H1 (cell line): ENCODE data around the gene ENPP3. TPM values are rescaled to one million over a fixed set of nuclear protein-coding genes. Genes with fewer than 3 reads are reported as not detected.

Experiments used
- CTCF ChIA-PET: fragments of 300-600 bp; sonication (Branson Sonifier 250); formaldehyde crosslinking; loops from one replicate; lab custom pipeline; 2021; ENCODE audit not compliant: partially characterized antibody; lab: Charles Lee
- POLR2A ChIA-PET: fragments of 300-600 bp; sonication (Branson Sonifier 250); formaldehyde crosslinking; loops from one replicate; lab custom pipeline; 2021; ENCODE audit warnings: inconsistent platforms; ENCODE audit not compliant: partially characterized antibody; lab: Charles Lee
- DNase-seq, 2 experiments: peaks; one replicate each; pipeline versions ENCODE4 v3.0.0 to v3.0.0-alpha.2; 2010 to 2022; ENCODE audit warnings: low spot score in 2 of 2, low read depth in 1 of 2, mixed read lengths in 1 of 2
- FAIRE-seq: peaks from 2 replicates; lab custom pipeline; 2011; peaks lifted over from hg19 to GRCh38; lab: Jason Lieb, UNC
- H2AFZ ChIP-seq: 2 replicates; pipeline ENCODE4 v1.8.1; 2012; ENCODE audit warnings: low read length, inconsistent platforms
- H2AK5ac ChIP-seq: 2 replicates; pipeline ENCODE4 v1.6.1; 2013; ENCODE audit warnings: low read depth, low read length
- H2BK120ac ChIP-seq: replicated peaks from 2 replicates; pipeline ENCODE3; 2013; ENCODE audit warnings: low read depth, low read length, inconsistent platforms
- H2BK12ac ChIP-seq: 2 replicates; pipeline ENCODE4 v1.6.1; 2013; ENCODE audit warnings: low read depth, low read length
- H2BK15ac ChIP-seq: 2 replicates; pipeline ENCODE4 v1.6.1; 2013; ENCODE audit warnings: low read length
- H2BK20ac ChIP-seq: 2 replicates; pipeline ENCODE4 v1.6.1; 2013; ENCODE audit warnings: low read length
- H2BK5ac ChIP-seq: 2 replicates; pipeline ENCODE4 v1.6.1; 2013; ENCODE audit warnings: low read depth, low read length
- H3K14ac ChIP-seq: 2 replicates; pipeline ENCODE4 v1.6.1; 2013; ENCODE audit warnings: inconsistent platforms; ENCODE audit not compliant: insufficient read length
- H3K18ac ChIP-seq: 2 replicates; pipeline ENCODE4 v1.6.1; 2013; ENCODE audit warnings: low read length; ENCODE audit errors: extremely low read depth
- H3K23ac ChIP-seq: 2 replicates; pipeline ENCODE4 v1.6.1; 2013; ENCODE audit warnings: inconsistent platforms; ENCODE audit not compliant: insufficient read length
- H3K23me2 ChIP-seq: 2 replicates; pipeline ENCODE4 v1.6.1; 2013; ENCODE audit warnings: low read depth, low read length
- H3K27ac ChIP-seq: 2 replicates; pipeline ENCODE4 v1.6.1; 2011; ENCODE audit warnings: low read depth, low read length, inconsistent platforms
- H3K27me3 ChIP-seq, 4 experiments: replicated peaks in 1 of 4; 1 replicate in 1 of 4; 2 replicates in 3 of 4; pipeline versions ENCODE4 v1.6.1 to v1.8.1; 2011 to 2013; ENCODE audit warnings: low read length in 3 of 4, mild to moderate bottlenecking in 3 of 4, inconsistent platforms in 2 of 4, mixed read lengths in 2 of 4, moderate library complexity in 1 of 4; ENCODE audit not compliant: control insufficient read depth in 3 of 4, insufficient read depth in 3 of 4; ENCODE audit errors: extremely low read depth in 1 of 4
- H3K36me3 ChIP-seq, 4 experiments: 2 replicates each; pipeline versions ENCODE4 v1.6.1 to v1.8.1; 2011 to 2013; ENCODE audit warnings: mild to moderate bottlenecking in 4 of 4, low read length in 3 of 4, moderate library complexity in 2 of 4, control low read depth in 1 of 4, inconsistent platforms in 1 of 4; ENCODE audit not compliant: insufficient read depth in 4 of 4, control insufficient read depth in 2 of 4
- H3K4ac ChIP-seq: replicated peaks from 2 replicates; pipeline ENCODE3; 2013; ENCODE audit warnings: low read length, low read depth, mixed read lengths, inconsistent platforms; ENCODE audit not compliant: insufficient read length
- H3K4me1 ChIP-seq, 4 experiments: replicated peaks in 1 of 4; 1 replicate in 1 of 4; 2 replicates in 3 of 4; pipeline versions ENCODE4 v1.6.1 to v1.8.1; 2011 to 2013; ENCODE audit warnings: low read length in 3 of 4, inconsistent platforms in 2 of 4, mixed read lengths in 1 of 4; ENCODE audit not compliant: insufficient read depth in 4 of 4, control insufficient read depth in 3 of 4
- H3K4me2 ChIP-seq, 2 experiments: 2 replicates each; pipeline versions ENCODE4 v1.6.1 to v1.8.1; 2011 to 2013; ENCODE audit warnings: low read depth in 2 of 2, low read length in 2 of 2, control low read depth in 1 of 2, inconsistent platforms in 1 of 2, mild to moderate bottlenecking in 1 of 2; ENCODE audit not compliant: insufficient read depth in 1 of 2
- H3K4me3 ChIP-seq, 4 experiments: fragments of 200-600, 300-600 bp in 1 of 4; sonication (generic), shearing (Covaris generic), sonication (Bioruptor Twin) in 1 of 4; 2 replicates each; pipeline versions ENCODE4 v1.5.1 to v1.8.1; 2011 to 2016; ENCODE audit warnings: low read length in 4 of 4, low read depth in 3 of 4, control low read depth in 2 of 4, inconsistent platforms in 2 of 4, mild to moderate bottlenecking in 2 of 4, mixed read lengths in 1 of 4, moderate library complexity in 1 of 4; ENCODE audit not compliant: insufficient read depth in 2 of 4; ENCODE audit errors: extremely low read depth in 1 of 4
- H3K56ac ChIP-seq: replicated peaks from 2 replicates; pipeline ENCODE3; 2013; ENCODE audit warnings: low read depth, mild to moderate bottlenecking, mixed read lengths, low read length, inconsistent platforms; ENCODE audit not compliant: insufficient read length
- H3K79me1 ChIP-seq: 2 replicates; pipeline ENCODE4 v1.6.1; 2013; ENCODE audit warnings: low read depth, low read length, control low read depth
- H3K79me2 ChIP-seq, 2 experiments: 2 replicates each; pipeline versions ENCODE4 v1.6.1 to v1.8.1; 2012 to 2013; ENCODE audit warnings: low read length in 2 of 2, mild to moderate bottlenecking in 2 of 2, inconsistent platforms in 1 of 2; ENCODE audit not compliant: insufficient read depth in 2 of 2, control insufficient read depth in 1 of 2
- H3K9ac ChIP-seq, 4 experiments: replicated peaks in 1 of 4; 1 replicate in 1 of 4; 2 replicates in 3 of 4; pipeline versions ENCODE4 v1.6.1 to v1.8.1; 2011 to 2013; ENCODE audit warnings: low read depth in 3 of 4, low read length in 3 of 4, control low read depth in 2 of 4, mild to moderate bottlenecking in 2 of 4, moderate library complexity in 2 of 4, inconsistent platforms in 1 of 4; ENCODE audit errors: extremely low read depth in 1 of 4
- H3K9me3 ChIP-seq, 2 experiments: 2 replicates each; pipeline versions ENCODE4 v1.6.1 to v1.8.1; 2012 to 2013; ENCODE audit warnings: mild to moderate bottlenecking in 2 of 2, moderate library complexity in 2 of 2, control low read depth in 1 of 2, inconsistent platforms in 1 of 2, low read depth in 1 of 2, low read length in 1 of 2, mixed read lengths in 1 of 2; ENCODE audit not compliant: insufficient read depth in 2 of 2
- H4K20me1 ChIP-seq, 2 experiments: replicated peaks in 1 of 2; 2 replicates each; pipeline versions ENCODE3 to v1.8.1; 2011 to 2013; ENCODE audit warnings: inconsistent platforms in 2 of 2, low read length in 2 of 2, mild to moderate bottlenecking in 1 of 2; ENCODE audit not compliant: insufficient read depth in 2 of 2, control insufficient read depth in 1 of 2
- H4K5ac ChIP-seq: 2 replicates; pipeline ENCODE4 v1.6.1; 2013; ENCODE audit warnings: low read length, low read depth, mixed read lengths, inconsistent platforms; ENCODE audit not compliant: insufficient read length
- H4K8ac ChIP-seq: 2 replicates; pipeline ENCODE4 v1.8.0; 2013; ENCODE audit warnings: mild to moderate bottlenecking, moderate library complexity, low read length, inconsistent platforms; ENCODE audit not compliant: insufficient read depth; ENCODE audit errors: extremely low read depth
- H4K91ac ChIP-seq: replicated peaks from 2 replicates; pipeline ENCODE3; 2013; ENCODE audit warnings: low read length, mixed read lengths, inconsistent platforms; ENCODE audit not compliant: insufficient read length
- EZH2 ChIP-seq: fragments of 200-600 bp; sonication (generic); IDR thresholded peaks from 2 replicates; pipeline ENCODE4 v1.7.1; 2012; ENCODE audit warnings: low read depth, mild to moderate bottlenecking, moderate library complexity, low read length, inconsistent platforms; ENCODE audit not compliant: severe bottlenecking
- KDM4A ChIP-seq: IDR thresholded peaks from one replicate; pipeline ENCODE4 v1.7.1; 2012; ENCODE audit warnings: low read depth, mild to moderate bottlenecking, moderate library complexity, low read length, inconsistent platforms; ENCODE audit not compliant: severe bottlenecking
- POLR2A ChIP-seq, 2 experiments: IDR thresholded peaks; 1 replicate in 1 of 2; 2 replicates in 1 of 2; pipeline ENCODE4 v1.6.1; 2011; ENCODE audit warnings: low read depth in 2 of 2, low read length in 2 of 2, mild to moderate bottlenecking in 2 of 2; ENCODE audit errors: control extremely low read depth in 1 of 2
- RNF2 ChIP-seq: fragments of 200-900, 300-1000 bp; sonication (generic); IDR thresholded peaks from 2 replicates; pipeline ENCODE4 v1.7.1; 2016; ENCODE audit warnings: borderline replicate concordance, low read depth, mild to moderate bottlenecking, antibody characterized with exemption, low read length; ENCODE audit not compliant: poor library complexity, severe bottlenecking; ENCODE audit errors: missing control alignments
- SP4 ChIP-seq: IDR thresholded peaks from 2 replicates; pipeline ENCODE4 v1.6.1; 2012; ENCODE audit warnings: low read length, inconsistent platforms
- SUZ12 ChIP-seq: fragments of 200-600 bp; sonication (generic); IDR thresholded peaks from 2 replicates; pipeline ENCODE4 v1.6.1; 2012; ENCODE audit warnings: mild to moderate bottlenecking, inconsistent platforms, low read length, moderate library complexity, mixed read lengths
- USF2 ChIP-seq: IDR thresholded peaks from 2 replicates; pipeline ENCODE4 v1.6.1; 2011; ENCODE audit warnings: low read length, improper control_type of control experiment
- WGBS, 2 experiments: shearing (Covaris generic) in 1 of 2; methylation state at CpG; one replicate each; pipeline versions ENCODE4 v1.1.6 to v1.1.7; 2013 to 2015; ENCODE audit warnings: low lambda C conversion rate in 2 of 2, mixed read lengths in 2 of 2, inconsistent platforms in 1 of 2, low coverage in 1 of 2, missing lambda C conversion rate in 1 of 2; ENCODE audit not compliant: insufficient replicate concordance in 2 of 2, insufficient coverage in 1 of 2, insufficient read length in 1 of 2; ENCODE audit errors: extremely low coverage in 1 of 2, missing lambda C conversion rate in 1 of 2; 5-methylcytosine and 5-hydroxymethylcytosine counted together
- polyA plus RNA-seq, 7 experiments: library from polyadenylated mRNA; depleted of rRNA in 3 of 7; stranded (reverse) in 5 of 7; unstranded in 2 of 7; fragments of >200 nt in 5 of 7; fragments of 200-250 nt in 2 of 7; gene quantifications; 1 replicate in 5 of 7; 2 replicates in 1 of 7; 4 replicates in 1 of 7; pipeline versions ENCODE4 v1.2.1 to v1.2.3, GENCODE V29; 2011 to 2013; ENCODE audit warnings: missing spikeins in 2 of 7, mixed read lengths in 2 of 7
- total RNA-seq: library from RNA; stranded (reverse); fragmentation: NEBNext Ultra II Directional; extraction: Animal tissue kit (Norgen Biotek cat#: 25700); gene quantifications from 2 replicates; pipeline ENCODE4 v1.2.1, GENCODE V29; 2021

Gene ENPP3
- total and polyA plus RNA-seq, 2 of the 8 experiments (the other 6 are each of a cell fraction or from before 2014, with no cell fraction given), result 0.11 TPM; not detected in 1

GRCh38 chr6:131655387-131655786, 18.3 kb downstream of the ENPP3 start:
- no peak overlapping the region for H2AFZ ChIP-seq
- POLR2A ChIA-PET, result interaction anchor here (1.0 kb wide), 1 partner anchor 12 kb away, joined by 3 read pairs; no protein-coding TSS in a partner anchor
- no peak overlapping the region for H4K91ac ChIP-seq
- no peak overlapping the region for H3K23ac ChIP-seq
- no peaks in the 10 kb centered on the region for H3K9me3 ChIP-seq
- WGBS, 2 experiments, result 92% methylated on average over 3 of the region's 3 CpGs; no CpG with 5 or more reads in 1 of the 2 experiments
- H3K27ac ChIP-seq, result no peak overlapping the region
- no peak overlapping the region for H4K5ac ChIP-seq
- H2BK5ac ChIP-seq, result no peak overlapping the region
- H2AK5ac ChIP-seq, result no peak overlapping the region
- FAIRE-seq, result no peak
- H4K20me1 ChIP-seq, result no peaks in the 10 kb centered on the region
- H3K27me3 ChIP-seq, result no peaks in the 10 kb centered on the region; a peak in 1 of 7 replicates
- H3K4me2 ChIP-seq, result no peak overlapping the region
- no peaks in the 10 kb centered on the region for H3K79me2 ChIP-seq
- no peak for DNase-seq
- no peaks in the 10 kb centered on the region for H3K4me1 ChIP-seq
- no peak overlapping the region for H3K4ac ChIP-seq
- H3K4me3 ChIP-seq, result no peak overlapping the region
- H2BK12ac ChIP-seq, result no peak overlapping the region
- no peak overlapping the region for H3K9ac ChIP-seq
- H3K14ac ChIP-seq, result no peak overlapping the region
- H3K18ac ChIP-seq, result no peak overlapping the region
- H3K79me1 ChIP-seq, result no peaks in the 10 kb centered on the region
- CTCF ChIA-PET, result interaction anchor here (0.9 to 4.5 kb wide), 5 partner anchors 8 to 55 kb away, joined by 3 to 21 read pairs (median 3); partner anchors contain the start of gene MED23
- no peaks in the 10 kb centered on the region for H3K23me2 ChIP-seq
- H3K36me3 ChIP-seq, result no peaks in the 10 kb centered on the region
- H3K56ac ChIP-seq, result no peak overlapping the region
- no peak overlapping the region for H2BK20ac ChIP-seq
- H2BK15ac ChIP-seq, result no peak overlapping the region
- TF ChIP-seq KDM4A (no peak), SUZ12 (no peak), SP4 (no peak), POLR2A (IDR thresholded peaks at IDR 0.05; ENCODE audit: control extremely low read depth in 1 of 2, low read depth in 2 of 2, low read length in 2 of 2) (no peak), EZH2 (no peak), USF2 (no peak), RNF2 (no peak)
- H2BK120ac ChIP-seq, result no peak overlapping the region
- no peak overlapping the region for H4K8ac ChIP-seq
